HepG2 (cell line): Measurements from ENCODE around the gene SLA2. TPM values are rescaled to one million over a fixed set of nuclear protein-coding genes. Genes with fewer than 3 reads are reported as not detected.

ENCODE experiments used
- ARNTL ChIP-seq: sonication (generic); formaldehyde crosslinking; IDR thresholded peaks from 2 replicates; pipeline ENCODE4 v1.4.0; 2020; ENCODE audit warnings: mild to moderate bottlenecking, missing genetic modification reagents
- CHD2 ChIP-seq: IDR thresholded peaks from 2 replicates; pipeline ENCODE4 v1.6.1; 2011; ENCODE audit warnings: low read depth, low read length, improper control_type of control experiment
- DMAP1 ChIP-seq: IDR thresholded peaks from 2 replicates; pipeline ENCODE4 v1.6.1; 2016
- EEA1 ChIP-seq: sonication (generic); formaldehyde crosslinking; IDR thresholded peaks from 2 replicates; pipeline ENCODE4 v1.5.1; 2020; ENCODE audit warnings: mild to moderate bottlenecking, missing genetic modification reagents, borderline replicate concordance
- HMG20A ChIP-seq: IDR thresholded peaks from 2 replicates; pipeline ENCODE4 v1.6.1; 2016; ENCODE audit warnings: borderline replicate concordance
- HMG20B ChIP-seq: conservative IDR thresholded peaks from 2 replicates; pipeline ENCODE4 v1.6.1; 2016; ENCODE audit warnings: missing genetic modification reagents, missing compliant biosample characterization
- HNF4A ChIP-seq: sonication (generic); formaldehyde crosslinking; IDR thresholded peaks from 2 replicates; pipeline ENCODE4 v1.4.0; 2020; ENCODE audit warnings: missing genetic modification reagents
- HOXA5 ChIP-seq: sonication (generic); formaldehyde crosslinking; IDR thresholded peaks from 2 replicates; pipeline ENCODE4 v1.4.0; 2020; ENCODE audit warnings: missing genetic modification reagents
- MYNN ChIP-seq: sonication (generic); formaldehyde crosslinking; IDR thresholded peaks from 2 replicates; pipeline ENCODE4 v1.4.0; 2020; ENCODE audit warnings: mild to moderate bottlenecking, low read depth, missing genetic modification reagents
- MZF1 ChIP-seq: sonication (generic); formaldehyde crosslinking; IDR thresholded peaks from 2 replicates; pipeline ENCODE4 v1.8.1; 2023; ENCODE audit warnings: mild to moderate bottlenecking, missing genetic modification reagents, borderline replicate concordance
- NFE2 ChIP-seq: sonication (generic); formaldehyde crosslinking; IDR thresholded peaks from 2 replicates; pipeline ENCODE4 v1.4.0; 2020; ENCODE audit warnings: missing genetic modification reagents
- ONECUT2 ChIP-seq: sonication (generic); formaldehyde crosslinking; IDR thresholded peaks from 2 replicates; pipeline ENCODE4 v1.4.0; 2020; ENCODE audit warnings: missing genetic modification reagents
- PRPF4 ChIP-seq: fragments of 200-400 bp; formaldehyde crosslinking; IDR thresholded peaks from 2 replicates; pipeline ENCODE4 v1.6.1; 2016; ENCODE audit warnings: low read length, low read depth; ENCODE audit not compliant: poor library complexity, severe bottlenecking
- SAFB2 ChIP-seq: sonication (generic); formaldehyde crosslinking; IDR thresholded peaks from 2 replicates; pipeline ENCODE4 v1.5.1; 2020; ENCODE audit warnings: missing genetic modification reagents, low read depth, mild to moderate bottlenecking, borderline replicate concordance
- SMARCC2 ChIP-seq: fragments of 450-650 bp; IDR thresholded peaks from 2 replicates; pipeline ENCODE4 v1.6.1; 2017; ENCODE audit warnings: antibody characterized with exemption, mild to moderate bottlenecking
- SMC3 ChIP-seq: IDR thresholded peaks from 2 replicates; pipeline ENCODE4 v1.6.1; 2011; ENCODE audit warnings: low read length, improper control_type of control experiment
- SOX5 ChIP-seq: IDR thresholded peaks from 2 replicates; pipeline ENCODE4 v1.6.1; 2016; ENCODE audit warnings: borderline replicate concordance
- SP2 ChIP-seq: sonication (generic); formaldehyde crosslinking; IDR thresholded peaks from 2 replicates; pipeline ENCODE4 v1.5.1; 2020; ENCODE audit warnings: mild to moderate bottlenecking, missing genetic modification reagents
- TCF7 ChIP-seq: sonication (generic); IDR thresholded peaks from 2 replicates; pipeline ENCODE4 v1.6.1; 2016; ENCODE audit warnings: antibody characterized with exemption, low read depth
- TMF1 ChIP-seq: sonication (generic); formaldehyde crosslinking; IDR thresholded peaks from 2 replicates; pipeline ENCODE4 v1.8.1; 2022; ENCODE audit warnings: low read depth, missing genetic modification reagents
- TRIM24 ChIP-seq: sonication (generic); formaldehyde crosslinking; IDR thresholded peaks from 2 replicates; pipeline ENCODE4 v1.8.0; 2022; ENCODE audit warnings: mild to moderate bottlenecking, missing genetic modification reagents
- ZBTB7A ChIP-seq: sonication (generic); formaldehyde crosslinking; IDR thresholded peaks from 2 replicates; pipeline ENCODE4 v1.8.0; 2022; ENCODE audit warnings: mild to moderate bottlenecking, missing genetic modification reagents
- ZFP82 ChIP-seq: sonication (generic); formaldehyde crosslinking; IDR thresholded peaks from 2 replicates; pipeline ENCODE4 v1.5.1; 2020; ENCODE audit warnings: mild to moderate bottlenecking, missing genetic modification reagents, borderline replicate concordance
- ZIK1 ChIP-seq: sonication (generic); formaldehyde crosslinking; IDR thresholded peaks from 2 replicates; pipeline ENCODE4 v1.5.0; 2020; ENCODE audit warnings: mild to moderate bottlenecking, low read depth, missing genetic modification reagents, borderline replicate concordance
- ZNF124 ChIP-seq: sonication (generic); formaldehyde crosslinking; IDR thresholded peaks from 2 replicates; pipeline ENCODE4 v1.4.0; 2020; ENCODE audit warnings: missing genetic modification reagents
- ZNF3 ChIP-seq: IDR thresholded peaks from 2 replicates; pipeline ENCODE4 v1.7.0; 2017; ENCODE audit warnings: inconsistent platforms
- ZNF335 ChIP-seq: sonication (generic); formaldehyde crosslinking; IDR thresholded peaks from 2 replicates; pipeline ENCODE4 v1.4.0; 2020; ENCODE audit warnings: missing genetic modification reagents
- ZNF614 ChIP-seq: IDR thresholded peaks from 2 replicates; pipeline ENCODE4 v1.6.1; 2018; ENCODE audit warnings: missing biosample characterization, missing genetic modification reagents, inconsistent platforms, borderline replicate concordance
- ZNF780A ChIP-seq: sonication (generic); formaldehyde crosslinking; IDR thresholded peaks from 2 replicates; pipeline ENCODE4 v1.8.0; 2022; ENCODE audit warnings: mild to moderate bottlenecking, missing genetic modification reagents, moderate library complexity
- polyA plus RNA-seq, 8 experiments: library from polyadenylated mRNA; depleted of rRNA in 3 of 8; stranded (reverse) in 7 of 8; unstranded in 1 of 8; fragments of >200 nt; fragmentation: Illumina TruSeq in 4 of 8; extraction: Trizol in 4 of 8; gene quantifications; 2 replicates each; pipeline versions ENCODE4 v1.2.1 to v1.2.3, GENCODE V29; 2011 to 2016; ENCODE audit warnings: low read depth in 4 of 8, missing spikeins in 1 of 8, mixed read lengths in 1 of 8; ENCODE audit not compliant: insufficient read depth in 1 of 8
- total RNA-seq, 5 experiments: library from RNA; depleted of rRNA; stranded (reverse); fragments of >200 nt; fragmentation: Illumina TruSeq; extraction: Trizol; gene quantifications; 2 replicates each; pipeline ENCODE4 v1.2.3, GENCODE V29; 2016; ENCODE audit warnings: low read depth in 1 of 5
- TF ChIP-seq, protein P1 (sequence below): sonication (generic); formaldehyde crosslinking; IDR thresholded peaks from 2 replicates; pipeline ENCODE4 v1.8.0; 2022; ENCODE audit warnings: missing genetic modification reagents, low read depth, mild to moderate bottlenecking, borderline replicate concordance
- TF ChIP-seq, protein P2 (sequence below): sonication (generic); formaldehyde crosslinking; IDR thresholded peaks from 2 replicates; pipeline ENCODE4 v1.5.0; 2020; ENCODE audit warnings: missing genetic modification reagents
- TF ChIP-seq, protein P3 (sequence below): sonication (generic); formaldehyde crosslinking; IDR thresholded peaks from 2 replicates; pipeline ENCODE4 v1.9.0; 2021; ENCODE audit warnings: missing genetic modification reagents, borderline replicate concordance

SLA2 gene
- total and polyA plus RNA-seq, 2 of the 13 experiments (the other 11 are each of a cell fraction or from before 2014, with no cell fraction given), result 1.6 to 3.6 TPM

DNA sequence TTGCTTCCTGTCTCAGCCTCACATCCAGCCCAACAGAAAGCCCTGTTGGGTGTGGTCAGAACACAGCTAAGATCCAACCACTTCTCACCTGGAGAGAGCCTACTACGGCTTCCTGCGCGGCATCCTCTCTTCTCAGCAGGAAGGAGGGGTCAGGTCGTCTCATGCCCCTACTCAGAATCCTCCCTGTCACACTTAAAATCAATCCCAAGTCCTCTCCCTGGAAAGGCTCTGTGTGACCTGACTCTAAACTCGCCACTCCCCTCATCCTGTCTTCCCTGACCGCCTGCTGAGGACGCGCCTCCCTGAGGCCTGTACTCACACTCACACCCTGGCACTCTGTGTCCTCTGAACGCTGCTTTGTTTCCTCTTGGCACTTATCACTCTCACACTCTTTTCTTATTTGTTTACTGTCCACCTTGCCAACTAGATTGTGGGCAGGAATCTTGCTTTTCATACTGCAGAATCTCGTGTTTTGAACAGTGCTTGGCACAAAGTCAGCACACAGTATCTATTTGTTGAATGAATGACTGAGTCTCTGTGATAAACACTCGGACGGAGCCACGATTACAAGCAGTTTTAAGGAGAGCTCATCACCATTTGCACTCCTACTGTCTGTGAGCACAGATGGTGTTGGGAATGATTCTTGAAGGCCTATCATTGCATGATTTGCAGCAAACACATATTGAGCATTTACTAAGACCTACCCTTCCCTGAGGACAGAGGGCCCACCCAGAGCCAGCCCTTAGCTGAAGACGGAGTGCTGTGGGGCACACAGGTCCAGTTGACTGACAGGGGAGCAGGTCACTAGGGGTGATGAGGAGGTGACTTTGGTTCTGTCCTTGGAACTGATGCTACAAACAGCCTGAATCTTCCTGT, 21.7 kb downstream of the SLA2 start (continued):
- TF ChIP-seq MYNN, result no peak
- no peak for TF ChIP-seq ONECUT2 (CRISPR knock-in tag)
- no peak for TF ChIP-seq EEA1 (CRISPR knock-in tag)
- no peak for TF ChIP-seq TCF7
- no peak for TF ChIP-seq HOXA5 (CRISPR knock-in tag)
- TF ChIP-seq ZBTB7A (CRISPR knock-in tag), result no peak
- no peak for TF ChIP-seq ZFP82 (CRISPR knock-in tag)
- TF ChIP-seq, protein P1, sequence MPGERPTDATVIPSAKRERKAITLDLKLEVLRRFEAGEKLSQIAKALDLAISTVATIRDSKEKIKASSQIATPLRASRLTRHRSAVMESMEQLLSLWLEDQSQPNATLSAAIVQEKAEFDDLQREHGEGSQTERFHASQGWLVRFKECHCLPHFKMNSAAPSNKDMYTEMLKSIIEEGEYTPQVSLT (CRISPR knock-in tag), result no peak
- 0 out of 2 replicates have a peak, but pooled peaks have one; percentile 42 for TF ChIP-seq ZIK1 (CRISPR knock-in tag)
- TF ChIP-seq SMARCC2, result no peak
- no peak for TF ChIP-seq NFE2 (CRISPR knock-in tag)
- TF ChIP-seq CHD2, result no peak
- TF ChIP-seq ARNTL (CRISPR knock-in tag), result no peak
- TF ChIP-seq, protein P2, sequence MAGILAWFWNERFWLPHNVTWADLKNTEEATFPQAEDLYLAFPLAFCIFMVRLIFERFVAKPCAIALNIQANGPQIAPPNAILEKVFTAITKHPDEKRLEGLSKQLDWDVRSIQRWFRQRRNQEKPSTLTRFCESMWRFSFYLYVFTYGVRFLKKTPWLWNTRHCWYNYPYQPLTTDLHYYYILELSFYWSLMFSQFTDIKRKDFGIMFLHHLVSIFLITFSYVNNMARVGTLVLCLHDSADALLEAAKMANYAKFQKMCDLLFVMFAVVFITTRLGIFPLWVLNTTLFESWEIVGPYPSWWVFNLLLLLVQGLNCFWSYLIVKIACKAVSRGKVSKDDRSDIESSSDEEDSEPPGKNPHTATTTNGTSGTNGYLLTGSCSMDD (CRISPR knock-in tag), result no peak
- no peak for TF ChIP-seq HNF4A (CRISPR knock-in tag)
- no peak for TF ChIP-seq ZNF780A (CRISPR knock-in tag)
- TF ChIP-seq PRPF4, result no peak
- 0 out of 2 replicates have a peak, but pooled peaks have one; percentile 17 for TF ChIP-seq SP2 (CRISPR knock-in tag)
- TF ChIP-seq DMAP1 (CRISPR knock-in tag), result peak; percentile 45; the same call in 1 of the 2 replicates
- TF ChIP-seq HMG20A (CRISPR knock-in tag), result 0 out of 2 replicates have a peak, but pooled peaks have one; percentile 22
- TF ChIP-seq MZF1 (CRISPR knock-in tag), result no peak
- no peak for TF ChIP-seq SMC3
- TF ChIP-seq SOX5 (CRISPR knock-in tag), result no peak
- TF ChIP-seq, protein P3, sequence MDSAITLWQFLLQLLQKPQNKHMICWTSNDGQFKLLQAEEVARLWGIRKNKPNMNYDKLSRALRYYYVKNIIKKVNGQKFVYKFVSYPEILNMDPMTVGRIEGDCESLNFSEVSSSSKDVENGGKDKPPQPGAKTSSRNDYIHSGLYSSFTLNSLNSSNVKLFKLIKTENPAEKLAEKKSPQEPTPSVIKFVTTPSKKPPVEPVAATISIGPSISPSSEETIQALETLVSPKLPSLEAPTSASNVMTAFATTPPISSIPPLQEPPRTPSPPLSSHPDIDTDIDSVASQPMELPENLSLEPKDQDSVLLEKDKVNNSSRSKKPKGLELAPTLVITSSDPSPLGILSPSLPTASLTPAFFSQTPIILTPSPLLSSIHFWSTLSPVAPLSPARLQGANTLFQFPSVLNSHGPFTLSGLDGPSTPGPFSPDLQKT (CRISPR knock-in tag), result no peak
- TF ChIP-seq SAFB2 (CRISPR knock-in tag), result no peak
- no peak for TF ChIP-seq HMG20B (CRISPR knock-in tag)
- TF ChIP-seq ZNF124, result no peak
- TF ChIP-seq ZNF614 (CRISPR knock-in tag), result 0 out of 2 replicates have a peak, but pooled peaks have one; percentile 37
- TF ChIP-seq TRIM24, result no peak
- peak; percentile 31; the same call in 1 of the 2 replicates for TF ChIP-seq ZNF335 (CRISPR knock-in tag)
- TF ChIP-seq TMF1 (CRISPR knock-in tag), result no peak
- no peak for TF ChIP-seq ZNF3 (CRISPR knock-in tag)
